Measurements from ENCODE around the gene PEPD.

Gene PEPD

DNA sequence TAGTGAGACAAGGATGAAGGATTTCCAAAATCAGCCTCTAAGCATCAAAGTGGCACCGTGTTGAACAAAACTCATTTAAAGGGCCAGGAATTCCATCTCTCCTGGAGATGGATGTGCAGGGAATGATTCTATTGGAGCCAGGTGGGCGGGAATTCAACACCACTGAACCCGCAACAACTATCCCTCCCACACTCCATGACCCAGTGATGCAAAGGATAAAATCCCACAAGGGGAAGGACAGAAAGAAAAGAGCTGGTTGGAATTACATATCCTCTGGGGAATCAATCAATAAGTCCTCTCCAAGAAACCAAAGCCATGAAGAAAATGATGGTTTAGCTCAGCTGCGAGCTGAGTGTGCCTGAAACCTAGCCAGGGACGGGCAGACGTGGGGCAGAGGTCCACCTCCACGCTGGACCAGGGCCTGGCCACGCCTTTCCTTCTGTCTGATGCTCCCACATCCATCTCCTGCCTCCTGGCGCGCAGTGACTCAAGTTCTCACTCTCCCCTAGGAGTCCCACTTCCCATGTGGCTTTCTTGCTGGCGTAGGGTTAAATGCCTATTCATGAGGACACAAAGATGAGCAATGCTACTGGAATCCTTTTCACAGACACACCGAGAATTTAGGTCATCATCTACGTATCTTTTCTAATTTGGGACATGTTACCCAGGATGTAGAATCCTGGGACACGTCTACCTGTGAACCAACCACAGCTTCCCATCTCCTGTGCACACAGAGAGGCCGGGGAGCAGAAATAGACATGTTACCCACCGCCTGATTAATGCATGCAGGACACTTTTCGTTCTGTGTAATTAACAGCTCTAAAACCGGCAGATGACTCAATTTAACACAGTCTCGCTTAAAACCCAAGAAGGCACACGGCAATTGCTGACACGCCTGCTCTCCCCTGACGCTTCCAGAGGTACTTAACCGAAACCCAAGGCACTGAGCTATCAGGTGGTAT is 48.6 kb downstream of the PEPD start:
- DNase-seq (ENCODE audit: low read depth) = no peak

GRCh38 chr19:33472226-33472625 is 49.4 kb downstream of the PEPD start:
- DNase-seq (ENCODE audit: low read depth) = no peak

DNA sequence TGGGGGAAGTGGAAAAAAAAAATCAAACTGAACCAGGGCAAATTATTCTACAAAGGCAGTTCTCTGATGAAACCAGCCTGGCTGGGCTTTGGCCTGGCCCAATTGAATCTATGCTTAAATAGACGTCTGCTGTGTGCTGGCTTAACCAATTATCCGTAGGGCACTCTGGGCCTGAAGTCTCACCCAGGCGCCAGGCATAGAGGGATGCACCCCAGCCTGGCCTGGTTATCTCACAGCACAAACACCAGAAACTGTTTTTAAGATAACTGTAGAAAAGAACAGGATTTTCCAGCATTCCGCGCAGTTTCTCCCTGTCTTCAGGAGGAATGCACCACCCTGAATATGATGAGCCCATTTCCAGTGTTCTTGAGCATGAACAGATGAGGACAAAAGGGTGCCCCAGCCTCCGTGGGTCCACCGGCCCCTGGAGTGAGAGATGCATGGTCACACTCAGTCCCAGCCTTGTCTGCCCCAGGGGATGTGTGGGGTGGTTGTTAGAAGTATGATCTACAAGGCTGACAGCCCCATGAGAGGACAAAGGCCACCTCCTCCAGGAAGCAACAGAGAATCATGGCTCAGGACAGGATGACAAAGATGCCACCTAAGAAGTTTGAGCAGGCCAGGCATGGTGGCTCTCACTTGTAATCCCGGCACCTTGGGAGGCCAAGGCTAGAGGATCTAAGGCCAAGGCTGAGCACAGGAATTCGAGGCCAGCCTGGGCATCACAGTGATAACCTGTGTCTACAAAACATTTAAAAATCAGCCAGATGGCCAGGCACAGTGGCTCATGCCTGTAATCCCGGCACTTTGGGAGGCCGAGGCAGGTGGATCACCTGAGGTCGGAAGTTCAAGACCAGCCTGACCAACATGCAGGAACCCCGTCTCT is 50.2 kb downstream of the PEPD start:
- DNase-seq (ENCODE audit: low read depth) = no peak

DNA sequence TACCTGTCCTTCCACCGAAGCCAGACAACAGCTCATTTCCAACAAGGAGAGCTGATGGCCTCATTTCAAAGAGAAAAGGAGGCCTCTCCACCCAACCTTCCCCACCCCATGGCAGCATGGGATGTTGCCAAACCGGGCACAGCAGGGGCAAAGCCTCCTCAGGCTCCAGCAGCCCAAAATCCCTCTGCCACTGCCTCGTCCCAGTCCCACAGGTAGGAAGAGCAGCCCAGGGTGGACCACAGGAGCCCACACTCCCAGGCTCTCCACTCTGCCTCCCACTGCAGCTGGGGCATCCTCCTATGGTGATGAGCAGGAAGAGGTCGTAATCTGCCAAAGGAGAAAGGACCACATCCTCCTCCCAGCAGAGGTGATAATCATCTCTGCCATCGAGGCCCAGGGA is 50.9 kb downstream of the PEPD start:
- no peak for DNase-seq (ENCODE audit: low read depth)

DNA sequence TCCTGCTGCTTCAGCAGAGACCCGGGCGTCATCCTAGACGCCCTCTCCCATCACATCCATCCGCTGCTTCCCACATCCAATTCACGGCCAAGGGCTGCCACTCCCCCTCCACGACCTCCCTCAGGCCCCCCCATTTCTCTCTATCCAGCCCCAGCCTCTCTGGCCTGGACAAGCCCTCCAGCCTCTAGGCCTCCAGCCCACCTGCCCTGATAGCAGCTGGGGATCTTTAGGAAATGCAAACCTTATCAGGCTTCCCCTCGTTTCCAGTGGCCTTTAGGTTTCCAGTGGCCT is 51.6 kb downstream of the PEPD start:
- DNase-seq (ENCODE audit: low read depth) = no peak

- no peak for DNase-seq (ENCODE audit: low read depth)
Observed at GRCh38 chr19:33469171-33470039, 52.2 kb downstream of the PEPD start.

DNA sequence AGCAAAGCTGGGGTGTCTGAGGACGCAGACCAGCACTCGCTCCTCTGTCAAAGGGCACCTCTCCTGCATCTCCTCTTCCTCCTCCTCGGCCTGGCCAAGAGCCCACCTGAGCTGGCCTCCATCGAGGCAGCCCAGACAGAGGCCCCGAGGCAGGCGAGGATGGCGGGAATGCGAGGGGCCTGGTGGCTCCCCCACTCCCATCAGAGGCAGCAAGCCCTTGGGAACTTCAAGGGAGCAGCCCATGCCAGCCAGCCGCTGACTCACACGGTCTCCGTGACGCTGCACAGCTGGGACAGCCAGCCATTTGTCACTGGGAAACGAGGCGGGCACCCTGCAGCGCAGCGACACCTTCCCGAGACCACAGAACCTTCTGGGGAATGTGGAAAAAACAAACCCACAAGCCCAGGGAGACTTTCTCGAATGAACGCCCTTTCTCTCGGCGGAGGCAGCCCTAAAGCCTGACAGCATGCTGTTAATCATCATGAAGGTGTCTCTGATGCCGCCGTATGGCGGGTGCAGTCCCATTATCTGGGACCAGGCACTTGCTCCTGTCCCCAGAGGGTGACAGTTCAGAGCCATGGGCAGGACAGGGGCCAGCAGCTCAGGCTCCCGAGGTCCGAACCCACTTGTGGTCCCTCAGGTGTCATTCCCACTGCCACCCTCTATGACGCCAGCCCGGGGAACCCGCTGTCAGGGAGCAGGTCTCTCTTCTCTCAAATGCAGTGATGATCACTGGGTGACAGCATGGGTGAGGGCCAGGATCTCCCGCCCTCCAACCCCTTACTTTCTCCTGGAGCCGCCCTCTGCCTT is 53.0 kb downstream of the PEPD start:
- DNase-seq (ENCODE audit: low read depth) = no peak

GRCh38 chr19:33467851-33468250 is 53.7 kb downstream of the PEPD start:
- DNase-seq (ENCODE audit: low read depth) = no peak

DNA sequence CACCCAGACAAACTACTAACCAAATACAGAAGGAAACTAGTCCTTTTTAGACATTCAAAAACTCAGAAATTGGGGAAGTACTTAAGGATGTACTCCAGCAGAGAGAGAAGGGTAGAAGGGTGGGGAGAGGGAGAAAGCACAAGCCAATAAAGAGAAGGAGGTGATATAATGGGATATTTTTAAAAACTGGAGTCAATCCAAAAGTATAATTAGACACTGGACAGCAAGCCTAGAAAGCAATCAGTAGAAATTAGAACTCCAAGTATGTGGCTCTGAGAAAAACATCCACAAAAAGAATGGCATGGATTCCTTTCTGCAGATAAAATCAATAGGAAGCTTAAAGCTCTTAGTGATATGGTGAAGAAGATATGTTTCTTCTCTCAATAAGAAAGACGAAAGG is 55.8 kb downstream of the PEPD start:
- no peak for DNase-seq (ENCODE audit: low read depth)

GRCh38 chr19:33465371-33465770 is 56.2 kb downstream of the PEPD start:
- no peak for DNase-seq (ENCODE audit: low read depth)

DNA sequence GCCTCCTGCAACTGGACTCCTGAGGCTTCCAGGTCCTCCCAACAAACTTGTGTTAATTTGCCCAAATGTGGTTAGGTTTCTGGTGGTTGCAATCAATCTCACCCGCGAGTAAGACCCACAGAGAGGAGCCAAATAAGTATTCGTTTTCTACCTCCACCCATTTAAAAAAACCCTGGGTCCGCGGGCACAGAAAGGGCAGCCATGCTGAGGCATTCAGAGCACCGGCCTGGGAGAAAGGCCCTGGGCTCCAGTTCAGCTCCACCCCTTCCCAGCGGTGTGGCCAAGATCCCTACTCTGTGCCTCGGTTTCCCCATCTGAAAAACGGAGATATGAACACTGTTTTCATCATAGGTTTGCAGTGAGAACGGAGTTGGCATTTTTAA is 56.9 kb downstream of the PEPD start:
- no peak for DNase-seq (ENCODE audit: low read depth)

DNA sequence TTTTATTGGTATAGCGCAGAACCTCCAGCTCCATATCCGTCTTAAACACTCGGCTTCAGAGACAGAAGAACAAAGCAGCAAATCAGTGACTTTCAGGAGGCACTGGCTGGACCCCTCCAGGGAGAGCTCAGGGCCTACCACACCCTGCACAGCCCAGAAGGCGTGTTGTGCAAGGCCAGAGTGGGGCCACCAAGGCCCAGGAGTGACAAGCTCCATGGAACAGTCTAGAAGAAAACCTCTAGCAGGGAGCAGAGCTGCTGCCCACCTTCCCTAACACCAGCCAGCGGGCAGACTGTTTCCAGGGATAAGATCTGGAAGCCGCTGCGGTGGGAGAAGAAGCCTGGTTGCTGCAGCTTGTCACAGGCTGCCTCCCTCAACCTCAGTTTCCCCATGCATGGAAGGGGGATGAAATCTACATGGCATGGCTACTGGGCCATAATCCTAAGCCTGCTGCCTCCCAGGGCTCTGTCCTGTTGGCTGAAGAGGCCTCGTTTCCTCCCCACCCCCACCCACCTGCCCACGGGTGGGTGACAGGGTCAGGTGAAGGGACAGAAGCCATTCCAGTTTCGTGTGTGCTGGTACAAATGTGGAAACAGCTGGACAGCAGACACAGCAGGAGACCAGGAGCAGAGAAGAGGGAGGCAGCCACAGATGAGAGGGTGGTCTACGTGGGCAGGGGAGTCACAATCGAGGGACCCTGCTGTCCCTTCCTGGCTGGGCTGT is 57.4 kb downstream of the PEPD start:
- DNase-seq (ENCODE audit: low read depth) = no peak

- DNase-seq (ENCODE audit: low read depth) = no peak
Observed at GRCh38 chr19:33463199-33463598, 58.4 kb downstream of the PEPD start.

DNA sequence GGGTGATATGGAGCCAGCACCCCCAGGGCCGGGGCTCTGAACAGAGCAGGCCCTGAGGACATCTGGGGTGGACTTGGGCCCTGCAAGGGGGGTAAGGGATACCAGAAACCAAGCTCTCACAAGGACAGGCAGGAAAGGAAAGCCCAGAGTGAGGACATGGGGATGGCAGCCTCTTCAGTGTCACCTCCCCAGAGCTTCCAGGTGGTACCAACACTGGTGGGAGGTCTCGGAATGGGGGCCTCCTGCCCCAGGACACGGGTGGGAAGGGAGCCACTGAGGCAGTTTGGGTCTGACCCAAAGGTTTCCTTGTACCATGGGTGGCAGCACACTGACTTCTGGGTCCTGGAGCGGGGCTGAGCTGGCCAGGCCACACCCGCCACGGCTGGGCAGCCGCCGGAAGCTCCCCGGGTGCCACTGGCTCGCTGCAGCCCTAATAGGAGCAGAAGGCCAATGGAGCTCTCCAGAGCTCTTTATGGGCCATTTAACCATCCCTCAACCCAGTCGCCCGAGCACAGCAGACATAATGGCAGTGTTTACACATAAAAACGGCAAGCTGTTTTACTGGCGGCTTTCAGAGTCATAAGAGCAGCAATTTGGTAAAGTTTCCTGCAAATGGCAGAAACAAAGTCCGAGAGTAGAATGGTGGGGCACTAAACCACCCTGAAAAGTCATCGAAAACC is 59.3 kb downstream of the PEPD start:
- DNase-seq (ENCODE audit: low read depth) = no peak

DNA sequence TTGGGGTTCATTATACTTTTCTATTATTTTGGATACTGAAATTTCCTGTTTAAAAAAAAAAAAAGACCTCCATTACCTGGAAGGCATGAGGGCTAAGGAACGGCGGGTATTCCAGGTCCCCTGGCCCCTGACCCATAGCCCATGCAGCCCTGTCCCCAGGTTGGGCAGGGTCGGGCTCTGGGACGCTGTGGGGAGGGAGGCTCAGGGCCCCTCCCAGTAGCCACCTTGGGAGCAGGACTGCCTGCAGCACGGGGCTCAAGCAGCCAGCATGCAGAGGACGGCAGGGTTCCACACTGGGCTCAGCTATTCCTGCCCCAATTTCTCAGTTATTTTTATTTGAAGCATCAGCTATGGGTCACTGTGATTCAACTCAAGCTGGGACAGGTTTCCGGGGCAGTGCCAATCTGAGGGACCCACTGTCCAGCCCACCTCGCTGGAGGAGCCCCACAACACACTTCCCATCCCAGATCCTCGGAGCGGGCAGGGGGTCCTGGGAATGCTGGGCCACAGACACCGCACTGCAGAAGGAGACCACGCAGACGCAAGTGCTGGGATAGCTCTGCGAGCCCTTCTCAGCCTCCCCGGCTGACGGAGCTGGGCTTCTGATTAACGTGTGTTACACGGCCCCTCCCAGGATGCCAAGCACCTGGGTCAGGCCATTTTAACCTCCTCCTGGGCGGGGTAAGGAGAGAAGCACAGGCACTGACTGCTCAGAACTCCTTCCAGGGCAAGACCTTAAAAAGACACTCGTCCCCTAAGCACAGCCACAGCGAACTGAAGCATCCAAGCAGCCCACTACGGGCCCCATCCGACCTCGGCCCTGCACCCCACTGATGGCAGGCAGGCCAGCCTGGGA is 60.1 kb downstream of the PEPD start:
- DNase-seq (ENCODE audit: low read depth) = no peak

DNA sequence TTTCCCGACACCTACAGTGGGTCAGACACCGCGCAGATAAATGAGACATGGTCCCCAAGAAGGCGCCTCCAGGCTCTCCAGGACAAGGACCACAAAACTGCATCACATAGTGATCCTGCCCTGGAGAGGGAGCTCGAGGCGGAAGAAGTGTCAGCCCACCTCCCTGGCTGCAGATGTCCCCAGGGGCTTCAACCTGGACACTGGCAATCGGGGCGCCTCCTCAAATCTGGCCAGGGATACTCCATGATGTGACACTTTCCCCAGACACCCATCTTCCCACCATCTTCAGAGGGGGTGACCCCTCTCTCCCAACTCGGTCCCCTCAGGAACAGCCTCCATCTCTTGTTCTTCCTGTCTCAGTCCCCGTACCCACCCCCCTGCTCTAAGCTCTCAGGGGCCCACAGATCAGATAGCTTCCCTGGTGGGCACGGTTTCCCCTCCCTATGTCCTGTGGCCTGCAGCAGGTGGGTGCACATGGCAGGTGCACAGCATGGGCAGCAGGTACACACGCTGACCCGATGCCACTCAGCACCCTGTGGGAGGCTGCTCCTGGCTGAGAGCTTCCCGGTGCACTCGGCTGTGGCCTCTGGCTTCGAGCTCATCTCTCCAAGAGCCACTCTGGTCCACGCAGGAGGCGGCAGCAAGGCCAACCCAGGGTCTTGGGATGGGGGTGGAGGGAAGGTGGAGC is 61.2 kb downstream of the PEPD start:
- DNase-seq (ENCODE audit: low read depth) = no peak

GRCh38 chr19:33459222-33460090 is 62.1 kb downstream of the PEPD start:
- DNase-seq (ENCODE audit: low read depth) = no peak

DNA sequence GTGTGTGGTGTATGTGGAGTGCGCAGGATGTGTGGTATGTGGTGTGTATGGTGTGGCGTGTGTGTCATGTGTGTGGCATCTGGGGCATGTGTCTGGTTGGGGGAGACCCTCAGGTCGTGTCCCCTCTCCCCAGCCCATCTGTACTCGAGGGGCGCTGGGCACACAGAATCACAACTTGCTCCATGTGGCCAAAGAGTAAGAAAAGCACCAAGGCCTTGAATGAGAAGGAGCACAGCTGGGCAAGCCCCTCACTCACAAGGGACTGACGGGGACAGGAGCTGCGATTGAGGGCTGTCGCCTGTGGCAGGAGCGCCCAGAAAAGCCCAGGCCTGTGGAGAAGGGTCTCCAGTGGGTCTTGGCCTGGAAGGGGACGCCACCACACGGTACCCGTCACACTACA is 62.8 kb downstream of the PEPD start:
- DNase-seq (ENCODE audit: low read depth) = no peak
